ENCODE measurements around the gene SNTB2.
"Not testable (repeated sequence)": the region's sequence is repeated elsewhere in the genome, so short reads cannot be mapped to it uniquely, and the experiment has no call there.

SNTB2 gene

GRCh38 chr16:69186642-69187445 is at the start of gene SNTB2:
Gene SNTB2 (plus strand): TSS chr16:69187164. CDS start chr16:69187167, 3 bp downstream.
- DNase-seq: peak; percentile 92

GRCh38 chr16:69138608-69139007 is 48.4 kb upstream of the SNTB2 start:
- no peak for DNase-seq

- DNase-seq: not testable (repeated sequence)
These were observed 47.5 kb upstream of the SNTB2 start for GRCh38 chr16:69139464-69139863.

- DNase-seq: no peak
These were observed 46.0 kb upstream of the SNTB2 start for GRCh38 chr16:69141014-69141413.

DNA sequence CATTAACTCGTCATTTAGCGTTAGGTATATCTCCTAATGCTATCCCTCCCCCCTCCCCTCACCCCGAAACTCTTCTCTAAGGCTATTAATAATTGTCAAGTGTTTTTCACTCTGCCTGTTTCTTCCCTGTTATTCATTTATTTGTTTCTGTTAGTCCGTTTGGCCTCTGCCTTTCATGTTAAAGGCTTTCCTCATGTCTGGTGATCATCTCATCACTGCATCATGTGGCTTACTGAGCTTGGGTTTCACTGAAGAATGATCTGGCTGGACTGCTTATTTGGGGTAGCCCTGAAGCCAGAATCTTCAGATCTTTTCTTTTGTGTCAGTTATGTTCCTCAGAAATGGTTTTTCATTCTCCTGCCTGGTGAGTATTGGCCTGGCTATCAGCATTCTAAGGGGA is 45.0 kb upstream of the SNTB2 start:
- DNase-seq: no peak

GRCh38 chr16:69143116-69143515 is 43.8 kb upstream of the SNTB2 start:
- DNase-seq: no peak

DNA sequence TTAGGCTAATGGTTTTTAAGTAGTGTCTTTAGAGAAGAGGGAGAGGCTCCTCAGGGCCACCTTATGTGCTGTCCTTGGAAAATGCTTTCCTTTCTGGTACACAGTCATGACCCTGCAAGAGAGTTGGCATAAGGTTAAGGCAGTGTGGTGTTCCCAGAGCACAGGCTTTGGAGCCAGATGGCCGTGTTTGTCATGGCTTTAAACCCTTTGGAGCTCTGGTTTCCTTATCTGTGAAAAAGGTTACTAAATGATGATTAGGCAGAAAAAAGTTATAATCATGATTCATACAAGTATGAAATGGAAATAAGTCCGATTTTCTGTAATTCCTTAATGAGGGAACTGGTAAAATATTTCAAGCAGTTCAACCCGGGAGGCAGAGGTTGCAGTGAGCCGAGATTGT is 41.3 kb upstream of the SNTB2 start:
- DNase-seq: no peak

- DNase-seq: not testable (repeated sequence)
These were observed 37.3 kb upstream of the SNTB2 start for GRCh38 chr16:69149621-69150020.

DNA sequence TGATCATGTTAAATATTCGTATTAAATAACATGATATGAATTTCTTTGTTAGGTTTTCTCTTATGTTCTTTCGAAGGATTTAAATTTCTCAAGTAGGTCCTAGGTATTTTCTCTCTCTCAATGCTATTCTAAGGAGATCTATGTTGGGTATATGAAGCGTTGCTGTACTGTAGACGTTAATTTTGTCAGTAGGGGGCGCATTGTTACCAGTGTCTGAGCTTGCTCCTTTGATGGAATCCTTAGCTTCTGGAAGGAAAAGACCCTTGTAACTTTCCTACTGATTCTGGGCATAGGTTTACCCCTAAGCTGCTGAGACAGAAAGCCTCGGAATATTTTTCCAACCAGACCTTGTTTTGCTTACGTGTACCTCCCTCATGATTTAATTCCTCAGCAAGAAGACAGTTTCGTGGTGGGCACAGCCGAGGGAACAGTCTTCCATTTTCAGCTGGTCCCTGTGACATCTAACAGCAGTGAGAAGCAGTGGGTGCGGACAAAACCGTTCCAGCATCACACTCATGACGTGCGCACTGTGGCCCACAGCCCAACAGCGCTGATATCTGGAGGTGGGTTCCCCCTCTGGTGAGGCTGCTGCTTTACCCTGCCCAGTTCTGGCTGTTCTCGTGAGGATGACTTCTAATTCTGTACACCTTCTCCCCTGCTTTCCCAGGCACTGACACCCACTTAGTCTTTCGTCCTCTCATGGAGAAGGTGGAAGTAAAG is 36.7 kb upstream of the SNTB2 start:
- peak; percentile 82 for DNase-seq

DNA sequence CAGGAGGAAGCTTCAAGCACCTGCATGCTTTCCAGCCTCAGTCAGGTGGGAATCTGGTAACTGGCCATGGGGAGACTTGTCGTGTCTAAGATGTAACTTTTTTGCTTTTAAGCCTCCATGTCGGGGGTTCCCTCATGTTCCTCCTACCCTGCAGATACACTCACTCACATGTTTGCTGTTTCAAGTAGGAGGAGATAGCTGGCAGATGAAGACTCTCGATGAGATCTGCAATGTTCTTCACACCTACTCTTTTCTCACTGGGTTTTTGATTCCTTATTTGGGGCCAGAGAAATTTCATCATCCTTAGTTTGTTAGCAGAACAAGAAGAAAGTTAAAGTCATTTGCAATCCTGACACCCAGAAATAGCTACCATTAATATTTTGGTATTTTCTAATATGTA is 29.8 kb upstream of the SNTB2 start:
- DNase-seq: no peak

DNA sequence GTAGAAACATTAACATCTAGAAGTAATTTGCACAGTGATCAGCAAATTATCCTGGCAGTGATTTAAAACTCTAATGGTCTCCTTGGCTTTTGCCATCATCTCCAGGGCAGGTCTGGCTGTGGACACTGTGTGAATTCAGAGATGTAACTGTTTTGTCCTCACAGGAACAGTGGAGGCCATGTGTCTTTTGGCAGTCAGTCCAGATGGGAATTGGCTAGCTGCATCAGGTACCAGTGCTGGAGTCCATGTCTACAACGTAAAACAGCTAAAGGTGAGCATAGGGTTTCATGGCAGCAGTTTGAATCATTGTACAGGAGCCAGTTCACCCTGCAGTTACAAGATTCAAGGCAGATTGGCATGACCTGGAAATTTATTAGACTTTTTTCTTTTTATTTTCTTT is 26.8 kb upstream of the SNTB2 start:
- no peak for DNase-seq

DNA sequence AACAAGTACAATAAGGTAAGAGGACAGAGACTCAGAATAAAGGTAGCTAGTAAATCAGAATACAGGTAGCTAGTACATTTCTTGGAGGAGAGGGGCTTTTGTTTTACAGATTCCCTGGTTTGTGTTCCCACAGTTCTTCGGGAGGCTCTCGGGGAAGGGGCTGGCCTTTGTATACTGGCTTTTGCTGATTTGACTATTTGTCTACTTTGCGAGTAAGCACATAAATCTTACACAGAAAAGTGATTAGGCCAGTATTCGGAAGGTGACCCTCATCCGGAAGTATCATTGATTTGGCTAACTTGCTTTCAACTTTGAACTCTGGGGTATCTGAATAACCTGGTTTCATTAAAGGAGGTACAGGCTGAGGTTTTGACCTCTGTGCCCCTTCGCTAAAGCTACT is 21.4 kb upstream of the SNTB2 start:
- no peak for DNase-seq

GRCh38 chr16:69166221-69166833 is 20.6 kb upstream of the SNTB2 start:
- DNase-seq: no peak

- DNase-seq: no peak
These were observed 19.7 kb upstream of the SNTB2 start for GRCh38 chr16:69166946-69167930.

GRCh38 chr16:69169051-69169450 is 17.9 kb upstream of the SNTB2 start:
- no peak for DNase-seq

DNA sequence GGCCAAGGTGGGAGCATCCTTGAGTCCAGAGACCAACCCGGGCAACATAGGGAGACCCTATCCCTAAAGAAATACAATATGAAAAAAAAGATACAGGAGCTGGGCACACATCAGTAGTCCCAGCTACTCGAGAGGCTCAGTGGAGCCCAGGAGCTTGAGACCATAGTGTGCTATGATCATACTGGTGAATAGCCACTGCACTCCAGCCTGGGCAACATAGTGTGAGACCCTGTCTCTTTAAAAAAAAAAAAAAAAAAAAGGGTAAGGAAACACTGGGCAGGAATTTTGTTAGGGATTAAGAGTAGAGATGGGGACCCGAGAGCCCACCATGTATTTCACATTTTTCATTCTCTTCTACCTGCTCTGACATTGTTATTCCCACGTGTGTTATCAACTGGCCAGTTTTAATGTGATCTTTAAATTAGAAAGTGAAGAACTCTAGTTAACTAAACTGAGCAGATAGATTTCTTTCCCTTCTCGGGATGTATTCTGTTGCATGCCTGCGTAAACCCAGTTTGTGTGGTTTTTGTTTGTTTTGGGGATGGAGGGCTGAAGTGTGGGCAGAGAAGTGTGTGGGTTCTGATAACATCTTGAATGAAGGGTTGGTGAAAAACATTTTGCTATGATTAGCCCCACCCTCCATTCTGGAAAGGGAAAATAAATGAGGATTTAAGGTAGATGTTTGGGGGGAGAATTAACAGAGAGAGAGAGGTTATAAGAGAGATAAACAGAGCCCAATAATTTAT is 17.2 kb upstream of the SNTB2 start:
- DNase-seq: no peak

DNA sequence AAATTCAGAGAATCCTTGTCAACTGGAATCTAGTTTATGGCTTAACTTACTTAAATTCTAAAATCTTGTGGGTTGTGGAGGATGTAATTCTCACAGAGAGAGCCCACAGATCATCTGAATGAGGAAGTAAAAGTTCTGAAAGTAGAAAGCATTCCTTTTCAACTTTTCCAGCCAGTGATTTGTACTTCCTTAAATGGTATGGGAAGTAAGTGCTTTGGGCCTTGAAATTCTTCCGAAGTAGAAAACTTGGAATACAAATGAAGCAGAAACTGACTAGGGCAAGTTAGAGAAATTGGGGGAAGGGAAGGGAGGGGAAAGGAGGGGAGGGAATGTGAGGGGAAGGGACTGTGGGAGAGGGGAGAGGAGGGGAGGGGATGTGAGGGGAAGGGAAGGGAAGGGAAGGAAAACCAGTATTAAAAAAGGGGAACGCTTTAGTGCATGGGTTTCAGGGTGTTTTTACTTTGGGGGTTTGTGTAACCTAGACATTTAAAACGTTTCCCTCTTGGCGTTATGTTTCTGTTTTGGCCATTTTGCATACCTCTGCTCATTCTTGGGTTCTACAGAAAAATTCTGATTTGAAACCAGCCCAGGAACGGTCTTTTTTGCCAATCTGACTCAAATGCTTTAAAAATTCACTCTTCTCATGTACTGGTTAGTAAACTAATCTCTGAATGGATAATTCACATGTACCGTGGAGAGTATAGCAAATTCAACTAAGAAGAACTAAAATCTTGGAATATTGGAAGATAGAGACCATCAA is 15.5 kb upstream of the SNTB2 start:
- peak; percentile 49 for DNase-seq

GRCh38 chr16:69176033-69176800 is 10.7 kb upstream of the SNTB2 start:
- no peak for DNase-seq

- DNase-seq: peak; percentile 18
These were observed 7.5 kb upstream of the SNTB2 start for GRCh38 chr16:69179328-69180010.

DNA sequence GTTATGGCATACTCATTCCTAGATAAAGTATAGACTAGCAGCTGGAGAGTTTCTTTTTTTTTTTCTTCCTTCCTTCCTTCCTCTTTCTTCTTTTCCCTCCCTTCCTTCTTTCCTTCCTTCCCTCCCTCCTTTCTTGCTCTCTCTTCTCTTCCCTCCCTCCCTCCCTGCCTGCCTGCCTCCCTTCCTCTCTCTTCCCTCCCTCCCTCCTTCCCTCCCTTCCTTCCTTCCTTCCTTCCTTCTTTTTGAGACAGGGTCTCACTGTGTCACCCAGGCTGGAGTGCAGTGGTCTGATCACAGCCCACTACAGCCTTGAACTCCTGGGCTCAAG is 7.0 kb upstream of the SNTB2 start:
- DNase-seq: no peak

Measured in OCI-M1 (cell line).